Neural crest cell (in vitro differentiated cells): ENCODE results near the gene ZBTB20. TPM values are rescaled to one million over a fixed set of nuclear protein-coding genes. Genes with fewer than 3 reads are reported as not detected.

Experiments
- DNase-seq: peaks from one replicate; pipeline ENCODE4 v3.0.0; 2021; ENCODE audit warnings: low read depth, mixed read lengths, low spot score
- H3K27ac Mint-ChIP-seq: one replicate; pipeline ENCODE4 v1.8.0; 2021; ENCODE audit warnings: mild to moderate bottlenecking, mixed read lengths; ENCODE audit not compliant: unreplicated experiment
- H3K27me3 Mint-ChIP-seq: 2 replicates; pipeline ENCODE4 v1.8.0; 2021; ENCODE audit warnings: low read depth, mild to moderate bottlenecking, mixed read lengths
- H3K36me3 Mint-ChIP-seq: 2 replicates; pipeline ENCODE4 v1.8.0; 2021; ENCODE audit warnings: low read depth, mild to moderate bottlenecking, mixed read lengths
- H3K4me1 Mint-ChIP-seq: 2 replicates; pipeline ENCODE4 v1.8.0; 2021; ENCODE audit warnings: mixed read lengths
- H3K4me3 Mint-ChIP-seq: one replicate; pipeline ENCODE4 v1.8.0; 2021; ENCODE audit warnings: mild to moderate bottlenecking, mixed read lengths
- H3K9me3 Mint-ChIP-seq: 2 replicates; pipeline ENCODE4 v1.8.0; 2021; ENCODE audit warnings: mixed read lengths
- total RNA-seq: library from RNA; stranded (reverse); gene quantifications from 2 replicates; pipeline ENCODE4 v1.2.1, GENCODE V29; 2021
- TF ChIP-seq, protein P1 (sequence below): fragments of 200-600 bp; sonication (generic); conservative IDR thresholded peaks from 2 replicates; pipeline ENCODE4 v1.5.0; 2021; ENCODE audit warnings: antibody characterized with exemption, mild to moderate bottlenecking

Gene ZBTB20
- total RNA-seq, 1 donor from 2014 or later, result 12.4 TPM

GRCh38 chr3:114351123-114351821 is 795.8 kb downstream of the ZBTB20 start:
- no peak for DNase-seq
- Mint-ChIP-seq H3K4me3 (no peak overlapping the region), H3K27ac (no peak overlapping the region), H3K36me3 (peaks cover 20% of the 10 kb centered on the region), H3K9me3 (no peaks in the 10 kb centered on the region), H3K27me3 (no peaks in the 10 kb centered on the region), H3K4me1 (no peaks in the 10 kb centered on the region)
- TF ChIP-seq, protein P1, sequence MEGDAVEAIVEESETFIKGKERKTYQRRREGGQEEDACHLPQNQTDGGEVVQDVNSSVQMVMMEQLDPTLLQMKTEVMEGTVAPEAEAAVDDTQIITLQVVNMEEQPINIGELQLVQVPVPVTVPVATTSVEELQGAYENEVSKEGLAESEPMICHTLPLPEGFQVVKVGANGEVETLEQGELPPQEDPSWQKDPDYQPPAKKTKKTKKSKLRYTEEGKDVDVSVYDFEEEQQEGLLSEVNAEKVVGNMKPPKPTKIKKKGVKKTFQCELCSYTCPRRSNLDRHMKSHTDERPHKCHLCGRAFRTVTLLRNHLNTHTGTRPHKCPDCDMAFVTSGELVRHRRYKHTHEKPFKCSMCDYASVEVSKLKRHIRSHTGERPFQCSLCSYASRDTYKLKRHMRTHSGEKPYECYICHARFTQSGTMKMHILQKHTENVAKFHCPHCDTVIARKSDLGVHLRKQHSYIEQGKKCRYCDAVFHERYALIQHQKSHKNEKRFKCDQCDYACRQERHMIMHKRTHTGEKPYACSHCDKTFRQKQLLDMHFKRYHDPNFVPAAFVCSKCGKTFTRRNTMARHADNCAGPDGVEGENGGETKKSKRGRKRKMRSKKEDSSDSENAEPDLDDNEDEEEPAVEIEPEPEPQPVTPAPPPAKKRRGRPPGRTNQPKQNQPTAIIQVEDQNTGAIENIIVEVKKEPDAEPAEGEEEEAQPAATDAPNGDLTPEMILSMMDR, result no peak

DNA sequence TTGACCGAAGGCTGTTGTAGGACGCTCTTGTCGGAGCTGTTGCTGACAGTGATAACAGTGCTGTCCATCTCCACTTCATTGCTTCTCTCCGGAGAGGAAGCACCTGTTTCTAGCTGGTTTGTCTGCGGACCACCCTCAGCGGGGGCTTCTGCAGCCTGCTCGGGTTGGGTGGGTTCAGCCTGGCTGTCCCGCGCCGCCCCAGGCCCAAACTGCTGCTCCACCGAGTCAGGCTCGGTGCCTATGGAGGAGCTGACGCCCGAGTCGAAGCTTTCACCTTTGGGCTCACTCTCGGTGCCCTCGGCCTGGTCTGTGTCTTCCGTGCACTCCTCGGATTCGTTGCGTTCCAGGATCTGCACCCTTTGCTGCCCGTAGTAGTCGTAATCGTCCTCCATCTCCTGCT is 796.4 kb downstream of the ZBTB20 start:
- TF ChIP-seq, protein P1, result no peak
- no peak for DNase-seq
- H3K27ac Mint-ChIP-seq, result no peak overlapping the region
- H3K9me3 Mint-ChIP-seq, result no peaks in the 10 kb centered on the region
- H3K4me3 Mint-ChIP-seq, result no peak overlapping the region
- H3K27me3 Mint-ChIP-seq, result no peaks in the 10 kb centered on the region
- H3K4me1 Mint-ChIP-seq, result peaks cover 2% of the 10 kb centered on the region
- H3K36me3 Mint-ChIP-seq, result peaks cover 20% of the 10 kb centered on the region

- TF ChIP-seq, protein P1, result no peak
- no peaks in the 10 kb centered on the region for H3K9me3 Mint-ChIP-seq
- H3K4me1 Mint-ChIP-seq, result peaks cover 5% of the 10 kb centered on the region
- no peaks in the 10 kb centered on the region for H3K27me3 Mint-ChIP-seq
- peaks cover 20% of the 10 kb centered on the region for H3K36me3 Mint-ChIP-seq
- no peak for DNase-seq
- H3K27ac Mint-ChIP-seq, result no peak overlapping the region
- no peak overlapping the region for H3K4me3 Mint-ChIP-seq
These were observed 796.8 kb downstream of the ZBTB20 start for GRCh38 chr3:114350271-114350670.

DNA sequence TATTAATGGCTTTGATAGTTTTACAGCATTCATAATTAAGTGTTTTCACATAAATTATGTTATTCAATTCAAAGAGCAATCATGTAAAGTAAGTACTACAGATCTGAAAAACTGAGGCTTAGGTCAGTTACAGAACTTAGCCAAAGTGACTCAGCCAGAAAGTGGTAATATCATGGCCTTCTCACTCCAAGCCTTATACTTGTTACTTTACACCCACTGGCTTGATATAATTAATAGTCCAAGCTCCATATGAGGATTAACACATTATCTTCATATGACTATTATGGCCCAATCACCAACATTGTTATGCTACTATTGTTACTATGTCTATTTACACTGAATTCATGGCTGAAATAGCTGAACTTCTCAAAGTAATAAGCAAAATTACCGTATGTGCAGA is 802.6 kb downstream of the ZBTB20 start:
- Mint-ChIP-seq H3K4me3 (no peak overlapping the region), H3K27ac (no peak overlapping the region), H3K36me3 (peaks cover 7% of the 10 kb centered on the region), H3K4me1 (peaks cover 5% of the 10 kb centered on the region), H3K9me3 (no peaks in the 10 kb centered on the region), H3K27me3 (no peaks in the 10 kb centered on the region)
- TF ChIP-seq, protein P1, result no peak
- no peak for DNase-seq

GRCh38 chr3:114338651-114339357 is 808.3 kb downstream of the ZBTB20 start:
- Mint-ChIP-seq H3K9me3 (no peaks in the 10 kb centered on the region), H3K4me1 (peaks cover 17% of the 10 kb centered on the region), H3K27ac (no peak overlapping the region)

More at GRCh38 chr3:114338651-114339357, 808.3 kb downstream of the ZBTB20 start:
- no peak overlapping the region for H3K4me3 Mint-ChIP-seq
- no peaks in the 10 kb centered on the region for H3K27me3 Mint-ChIP-seq
- TF ChIP-seq, protein P1, result no peak
- H3K36me3 Mint-ChIP-seq, result peaks cover 9% of the 10 kb centered on the region
- no peak for DNase-seq
